NCI-H1436 treated with DMSO at 0.1 percent for 48 hours (cell line): Measurements from ENCODE around the gene FUCA1.
"Not testable (repeated sequence)": the region's sequence is repeated elsewhere in the genome, so short reads cannot be mapped to it uniquely, and the experiment has no call there.

Experiments used
- DNase-seq: peaks from one replicate; lab custom pipeline; 2025; lab: John Stamatoyannopoulos, UW

Gene FUCA1

GRCh38 chr1:23867895-23868556, at the start of gene FUCA1:
Gene FUCA1, minus strand, starts transcription at chr1:23868290. Its CDS starts 4 bp downstream, at chr1:23868286.
- peak; percentile 83 for DNase-seq

DNA sequence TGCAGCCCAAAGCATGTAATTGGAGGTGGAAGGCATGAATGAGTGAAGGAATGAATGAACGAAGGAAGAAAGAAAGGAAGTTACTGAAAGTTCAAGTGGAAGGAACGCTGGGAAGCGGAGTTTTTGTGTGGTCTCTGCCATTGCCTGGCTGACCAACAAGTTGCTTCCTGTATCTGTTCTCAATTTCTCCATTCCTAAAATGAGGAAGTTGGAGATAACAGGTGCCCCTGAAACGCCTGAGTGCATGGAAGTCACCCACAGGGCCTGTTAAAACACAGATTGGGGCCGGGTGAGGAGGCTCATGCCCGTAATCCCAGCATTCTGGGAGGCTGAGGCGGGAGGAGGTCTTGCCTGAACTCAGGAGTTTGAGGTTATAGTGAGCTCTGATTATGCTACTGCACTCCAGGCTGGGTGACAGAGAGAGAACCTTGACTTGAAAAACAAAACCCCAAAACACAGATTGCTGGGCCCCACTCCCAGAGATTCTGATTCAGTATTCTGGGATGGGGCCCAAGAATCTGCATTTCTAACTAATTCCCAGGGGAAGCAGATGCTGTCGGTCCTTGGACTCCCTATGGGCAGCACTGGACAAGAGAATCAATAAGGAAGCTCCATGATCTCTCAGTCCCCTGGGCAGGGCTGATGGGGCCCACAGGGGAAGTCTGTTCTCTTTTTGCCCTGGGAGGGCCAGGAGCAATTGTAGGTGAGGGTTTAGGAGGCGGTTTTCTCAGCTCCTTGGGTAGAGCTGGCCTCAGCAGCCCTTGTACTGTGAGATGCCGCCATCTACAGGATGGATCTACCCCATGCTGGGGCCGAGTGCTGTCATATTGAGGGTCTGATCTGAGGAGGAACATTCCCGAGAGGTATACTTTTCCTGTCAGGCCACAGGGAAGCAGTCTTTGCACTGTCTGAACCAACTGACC, 48.4 kb upstream of the FUCA1 start:
- DNase-seq = no peak

DNA sequence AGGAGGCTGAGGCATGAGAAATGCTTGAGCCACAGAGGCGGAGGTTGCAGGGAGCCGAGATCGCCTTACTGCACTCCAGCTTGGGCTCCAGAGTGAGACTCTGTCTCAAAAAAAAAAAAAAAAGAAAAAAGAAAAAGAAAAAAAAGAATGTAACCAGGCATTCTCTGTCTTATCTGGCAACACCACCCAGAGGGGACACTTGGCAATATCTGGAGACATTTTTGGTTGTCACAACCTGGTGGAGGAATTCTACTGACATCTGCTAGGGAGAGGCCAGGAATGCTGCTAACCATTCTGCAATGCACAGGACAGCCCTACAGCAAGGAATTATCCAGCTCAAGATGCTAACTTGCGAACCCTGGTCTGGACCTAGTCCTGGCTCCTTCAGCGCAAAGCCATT, 47.4 kb upstream of the FUCA1 start:
- DNase-seq = no peak

- no peak for DNase-seq
These were observed 46.8 kb upstream of the FUCA1 start for GRCh38 chr1:23914921-23915320.

- DNase-seq = no peak
These were observed 45.3 kb upstream of the FUCA1 start, which contains the start of gene CNR2 for GRCh38 chr1:23913212-23913880. Gene CNR2, minus strand, starts transcription at chr1:23913362. Its CDS starts 37,745 bp downstream, at chr1:23875617.

DNA sequence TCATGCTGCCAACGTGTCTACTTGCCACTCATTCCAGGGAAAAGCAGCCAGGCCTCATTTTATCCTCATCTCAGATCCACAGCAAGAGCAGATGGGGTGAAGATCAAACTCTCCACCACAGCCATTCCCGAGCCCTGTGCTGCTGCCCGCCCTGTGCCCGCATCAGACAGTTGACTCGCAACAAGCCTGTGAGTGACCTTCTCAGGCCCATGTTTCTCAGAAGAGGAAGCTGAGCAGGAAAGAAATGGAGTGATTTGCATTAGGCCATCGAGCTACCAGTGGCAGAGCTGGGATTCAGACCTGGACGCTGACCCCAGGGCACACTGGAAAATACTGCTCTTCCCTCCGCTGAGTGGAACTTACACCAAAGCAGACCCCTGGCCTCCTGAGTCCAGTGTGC, 43.8 kb upstream of the FUCA1 start:
- no peak for DNase-seq

DNA sequence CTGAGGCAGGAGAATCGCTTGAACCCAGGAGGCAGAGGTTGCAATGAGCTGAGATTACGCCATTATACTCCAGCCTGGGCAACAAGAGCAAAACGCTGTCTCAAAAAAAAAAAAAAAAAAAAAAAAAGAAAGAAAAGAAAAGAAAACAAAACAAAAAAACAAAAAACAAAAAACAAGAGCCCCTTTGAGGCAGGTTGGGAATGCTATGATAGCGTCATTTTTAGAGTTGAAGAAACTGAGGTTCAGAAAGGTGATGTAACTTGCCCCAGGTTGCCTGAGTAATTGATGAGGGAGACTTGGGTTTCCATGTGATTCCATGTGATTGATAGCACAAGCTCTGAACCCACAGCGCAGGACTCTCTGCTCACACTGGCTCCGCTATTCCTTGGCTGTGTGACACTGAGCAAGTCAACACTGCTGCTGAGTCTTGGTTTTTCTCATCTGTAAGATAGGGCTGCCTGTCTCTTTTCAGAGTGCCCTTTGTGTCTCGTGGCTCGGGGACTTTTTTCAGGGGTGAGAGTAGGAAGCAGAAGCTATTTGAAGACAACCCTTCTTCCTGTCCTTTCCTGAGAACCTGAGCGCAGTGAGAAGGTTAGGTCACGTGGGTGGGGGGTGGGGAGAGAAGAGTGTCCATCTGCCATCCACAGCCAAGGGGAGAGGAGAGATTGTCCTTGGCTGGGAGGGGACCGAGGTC, 42.6 kb upstream of the FUCA1 start:
- no peak for DNase-seq

GRCh38 chr1:23910144-23910543, 42.1 kb upstream of the FUCA1 start:
- DNase-seq = no peak

DNA sequence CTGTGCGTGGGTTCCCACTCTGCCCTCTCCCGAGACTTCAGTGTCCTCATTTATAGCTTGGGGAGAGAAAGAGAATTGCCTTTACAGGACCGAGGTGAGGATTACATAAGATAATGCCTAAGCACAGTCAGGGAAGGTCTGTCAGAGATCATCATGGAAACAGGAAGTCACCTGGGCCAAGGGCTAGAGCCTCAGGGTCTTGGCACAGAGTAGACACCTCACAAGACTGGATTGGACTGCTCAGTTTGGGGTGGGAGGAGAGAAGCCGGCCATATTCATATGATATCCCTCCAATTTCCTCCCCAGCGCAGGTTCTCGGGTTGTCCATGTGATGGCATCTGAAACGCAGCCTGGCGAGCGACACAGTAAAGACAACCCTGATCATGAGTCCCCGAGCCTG, 41.3 kb upstream of the FUCA1 start:
- DNase-seq = no peak

DNA sequence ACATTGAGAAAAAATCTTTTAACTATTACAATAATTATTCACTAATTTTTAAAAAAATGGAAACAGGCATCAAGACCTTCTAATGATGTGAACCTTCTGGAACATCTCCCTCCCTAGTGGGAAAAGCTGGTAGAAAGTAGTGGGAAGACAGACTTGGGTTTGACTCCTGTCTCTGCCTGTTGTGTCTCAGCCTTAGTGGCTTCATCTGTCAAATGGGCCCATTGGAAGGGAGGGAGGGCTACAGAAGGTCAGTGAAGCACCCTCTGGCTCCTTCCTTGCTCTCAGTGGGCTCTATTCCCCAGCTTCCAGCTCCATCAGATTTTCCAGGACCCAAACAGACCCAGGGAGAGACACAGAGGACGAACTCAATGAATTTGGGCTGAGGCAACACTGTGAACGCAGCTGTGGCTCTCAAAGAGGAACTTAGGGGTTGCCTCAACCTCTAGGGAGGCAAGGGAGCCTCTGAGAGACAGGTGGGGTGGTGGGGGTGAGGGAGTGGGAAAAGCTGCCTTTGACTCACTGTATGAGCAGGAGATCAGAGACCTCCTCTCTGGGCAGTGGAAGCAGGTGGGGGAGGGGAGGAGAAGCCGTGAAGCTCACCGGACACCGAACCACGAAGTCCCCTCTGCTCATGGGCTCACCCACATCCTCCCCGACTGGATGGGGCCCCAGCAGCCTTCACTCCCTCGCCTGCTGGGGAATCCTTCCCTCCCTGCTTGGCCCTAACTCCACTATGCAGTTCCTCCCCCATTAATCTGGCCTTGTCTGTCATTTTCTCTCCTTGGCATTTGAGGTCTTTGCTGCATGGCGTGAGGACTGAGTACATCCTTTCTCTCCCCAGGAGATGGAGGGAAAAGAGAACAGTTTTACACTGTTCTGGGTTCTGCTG, 40.6 kb upstream of the FUCA1 start:
- no peak for DNase-seq

DNA sequence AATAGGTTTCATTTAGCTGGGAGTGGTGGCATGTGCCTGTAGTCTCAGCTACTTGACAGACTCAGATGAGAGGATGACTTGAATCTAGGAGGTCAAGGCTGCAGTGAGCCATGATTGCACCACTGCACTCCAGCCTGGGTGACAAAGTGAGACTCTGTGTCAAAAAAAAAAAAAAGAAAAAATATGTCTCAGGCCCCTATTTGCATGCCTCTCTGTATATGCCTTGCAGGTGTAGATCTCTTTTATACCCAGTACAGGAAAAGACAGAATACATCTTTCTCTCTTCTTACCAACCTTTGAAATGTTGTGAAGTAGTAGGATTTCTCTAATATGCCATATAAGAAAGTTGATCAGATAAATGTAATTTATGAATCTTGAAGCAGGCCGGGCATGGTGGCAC, 38.6 kb upstream of the FUCA1 start:
- no peak for DNase-seq

GRCh38 chr1:23905461-23906025, 37.5 kb upstream of the FUCA1 start:
- no peak for DNase-seq

- DNase-seq = no peak
These were observed 36.8 kb upstream of the FUCA1 start for GRCh38 chr1:23904748-23905357.

DNA sequence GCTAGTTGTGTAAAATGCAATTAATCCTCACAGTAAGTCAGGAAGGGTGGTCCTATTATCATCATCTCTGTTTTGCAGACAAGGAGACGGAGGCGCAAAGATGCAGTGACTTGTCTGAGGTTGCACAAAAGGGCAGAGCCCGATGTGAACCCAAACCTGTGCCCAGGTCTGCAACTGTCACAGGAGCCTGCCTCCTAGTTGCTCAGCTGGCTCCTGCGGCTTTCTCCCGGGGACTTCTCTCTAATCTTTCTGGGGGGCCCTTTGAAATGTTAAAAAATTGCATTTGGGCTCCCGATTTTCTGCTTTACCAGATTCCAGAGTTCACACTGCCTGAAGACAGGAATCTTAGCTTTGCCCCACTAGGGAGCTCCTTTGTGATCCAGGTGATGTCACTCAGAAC, 35.7 kb upstream of the FUCA1 start:
- no peak for DNase-seq

GRCh38 chr1:23902321-23903278, 34.5 kb upstream of the FUCA1 start:
- DNase-seq = no peak

DNA sequence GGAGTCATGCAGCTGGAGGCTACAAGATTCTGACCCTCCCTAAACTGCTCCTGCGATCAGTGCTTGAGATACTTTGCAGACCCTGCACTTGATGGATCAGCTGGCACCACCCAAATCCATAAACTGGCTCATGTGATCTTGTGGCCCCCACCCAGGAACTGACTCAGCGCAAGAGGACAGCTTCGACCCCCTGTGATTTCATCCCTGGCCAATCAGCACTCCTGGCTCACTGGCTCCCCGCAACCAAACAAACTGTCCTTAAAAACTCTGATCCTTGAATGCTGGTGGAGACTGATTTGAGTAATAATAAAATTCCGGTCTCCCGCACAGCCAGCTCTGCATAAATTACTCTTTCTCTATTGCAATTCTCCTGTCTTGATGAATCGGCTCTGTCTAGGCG, 31.9 kb upstream of the FUCA1 start:
- DNase-seq = not testable (repeated sequence)

- DNase-seq = no peak
These were observed 31.0 kb upstream of the FUCA1 start for GRCh38 chr1:23899070-23899469.

DNA sequence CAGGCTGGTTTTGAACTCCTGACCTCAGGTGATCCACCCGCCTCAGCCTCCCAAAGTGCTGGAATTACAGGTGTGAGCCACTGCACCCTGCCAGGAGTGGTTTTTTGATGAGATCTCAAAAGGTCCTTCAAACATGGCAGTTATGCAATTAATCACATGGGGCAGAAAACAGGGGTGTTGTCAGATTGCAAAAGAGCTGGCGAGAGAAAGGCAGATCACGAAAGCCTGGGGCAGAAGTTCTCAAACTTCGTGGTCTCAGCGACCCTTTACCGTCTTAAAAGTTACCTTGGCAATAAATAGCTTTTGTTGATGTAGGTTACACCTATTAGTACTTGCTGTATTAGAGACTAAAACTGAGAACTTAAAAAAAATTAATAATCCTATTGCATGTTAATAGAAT, 29.0 kb upstream of the FUCA1 start:
- DNase-seq = no peak

DNA sequence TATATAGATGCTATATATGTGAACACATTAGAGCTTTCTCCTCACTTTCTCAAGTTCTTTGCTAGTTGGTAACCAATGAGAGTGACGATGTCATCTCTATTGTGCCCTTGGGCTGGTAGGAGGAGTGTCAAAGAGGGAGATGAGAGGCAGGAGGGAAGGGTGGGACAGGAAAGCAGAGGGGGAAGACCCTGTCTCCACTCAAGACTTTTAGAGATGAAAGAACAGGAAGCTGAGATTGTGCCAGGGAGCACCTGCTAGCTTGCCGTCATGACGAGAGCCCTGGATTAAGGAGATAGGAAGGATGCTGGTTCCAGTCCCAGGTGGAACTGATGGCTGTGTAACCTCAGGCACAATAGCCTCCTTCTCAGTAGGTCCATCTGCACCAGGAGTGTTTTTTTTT, 28.4 kb upstream of the FUCA1 start:
- no peak for DNase-seq
